GM21576 (cell line): ENCODE results near the gene HOXA4.

Experiments used
- ATAC-seq: cut with Tn5 transposase; IDR thresholded peaks from one replicate; pipeline ENCODE4 v1.9.1; 2021; ENCODE audit warnings: mild to moderate bottlenecking, moderate library complexity; ENCODE audit not compliant: unreplicated experiment

HOXA4 gene

DNA sequence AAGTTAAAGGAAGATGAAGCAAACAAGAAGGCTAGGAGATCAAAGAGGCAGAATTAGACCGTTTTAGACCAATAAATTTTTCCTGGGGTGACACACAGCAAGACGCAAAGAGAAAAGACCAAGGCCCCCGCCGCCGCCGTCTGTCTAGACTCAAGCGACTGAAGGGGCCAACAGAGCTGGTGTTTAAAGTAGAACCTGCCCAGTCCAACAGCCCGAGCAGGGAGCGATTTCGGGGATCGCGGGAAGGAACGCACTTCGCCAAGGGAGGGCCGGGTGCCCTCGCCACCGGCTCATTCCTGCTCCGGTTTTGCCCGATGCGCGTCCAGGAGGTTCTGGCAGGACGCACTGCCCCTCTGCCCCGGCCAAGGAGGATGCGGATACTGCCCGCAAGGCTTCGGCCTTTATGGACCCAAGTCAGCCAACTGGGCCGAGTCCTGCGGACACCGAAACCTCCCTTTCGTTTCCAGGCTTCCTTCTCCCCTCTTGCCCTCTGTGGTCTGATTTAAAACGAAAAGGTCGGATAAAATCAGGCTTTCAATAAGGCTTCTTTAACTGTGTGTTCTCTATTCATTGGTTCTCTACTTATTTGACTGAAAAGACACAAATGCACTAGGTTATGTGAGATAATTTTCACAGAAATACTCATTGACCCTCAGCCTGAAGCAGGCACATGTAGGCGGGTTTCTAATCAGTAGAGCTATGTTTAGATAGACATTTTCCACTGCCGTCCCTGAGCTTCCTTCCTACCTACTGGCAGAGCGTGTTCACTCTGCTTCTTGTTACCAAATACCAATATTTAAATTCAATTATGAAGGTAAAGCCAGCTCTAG is 28.1 kb upstream of the HOXA4 start:
- ATAC-seq, result no peak

DNA sequence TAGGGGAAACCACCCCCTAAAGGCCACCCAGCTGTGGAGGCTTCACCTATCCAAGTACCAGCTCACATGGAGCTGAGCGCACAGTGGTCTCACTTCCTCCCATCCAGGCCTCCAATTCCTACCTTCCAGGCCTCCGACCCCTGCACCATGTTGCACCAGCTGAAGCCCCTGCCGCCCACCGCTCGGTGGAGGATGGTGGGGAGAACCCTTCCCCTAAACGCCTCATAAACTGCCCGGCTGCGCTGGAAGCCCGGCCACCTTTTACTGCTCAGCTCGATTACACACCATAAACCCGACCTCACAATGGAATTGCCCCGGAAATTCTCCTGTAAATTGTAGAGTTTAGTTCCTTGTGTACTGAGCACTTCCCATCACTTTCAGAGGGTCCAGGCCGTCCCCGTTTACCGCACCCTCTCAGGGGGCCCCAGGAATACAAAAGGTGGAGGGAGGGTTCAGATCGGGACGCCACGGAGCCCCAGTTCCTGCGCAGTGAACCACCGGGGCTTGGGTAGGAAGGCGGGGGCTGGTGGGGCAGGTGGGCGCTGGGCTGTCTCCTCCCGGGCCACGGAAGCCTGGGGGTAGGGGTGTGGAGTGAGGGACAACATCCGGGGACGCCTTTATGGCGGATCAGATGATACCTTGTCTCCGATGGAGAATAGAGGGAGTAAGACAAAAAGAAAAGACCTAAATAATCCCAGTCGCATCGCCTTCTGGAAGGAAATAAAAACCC is 27.3 kb upstream of the HOXA4 start:
- ATAC-seq, result no peak

DNA sequence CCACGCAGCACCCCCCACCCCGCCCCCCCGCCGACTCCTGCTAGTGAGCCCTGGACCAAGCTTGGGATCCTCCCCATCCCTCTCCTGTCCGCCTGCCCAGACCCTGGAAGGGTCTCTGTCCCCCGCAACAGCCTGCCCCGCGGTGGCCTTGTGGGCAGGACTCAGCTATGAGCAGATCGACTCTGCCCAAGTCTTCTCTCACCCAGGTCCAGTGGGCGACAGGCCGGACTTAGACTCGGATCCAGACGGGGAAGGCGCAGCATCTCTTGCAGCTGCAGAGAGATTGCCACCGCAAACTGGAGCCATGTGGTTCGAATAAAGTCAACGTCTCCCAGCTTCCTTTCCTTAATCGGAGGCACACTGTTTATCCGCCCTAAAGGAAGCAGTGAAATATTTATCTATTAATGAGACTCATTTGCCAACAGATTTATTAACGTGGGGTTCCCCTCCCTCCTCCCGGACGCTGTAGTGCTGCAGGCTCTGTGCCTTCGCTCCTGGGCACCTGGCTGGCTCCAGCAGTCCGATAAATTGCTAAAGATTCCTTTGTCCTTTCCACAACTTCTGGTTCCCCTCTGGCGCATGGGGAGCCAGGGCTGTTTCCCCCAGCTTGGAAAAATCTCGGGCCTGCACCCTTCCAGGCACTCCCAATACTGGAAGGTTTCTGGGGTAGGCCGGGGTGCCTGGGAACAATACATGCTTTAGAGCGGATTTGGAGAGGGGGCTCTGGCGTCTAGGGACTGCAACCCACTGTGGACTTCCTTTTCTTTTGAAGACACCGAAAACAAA is 26.6 kb upstream of the HOXA4 start:
- no peak for ATAC-seq

DNA sequence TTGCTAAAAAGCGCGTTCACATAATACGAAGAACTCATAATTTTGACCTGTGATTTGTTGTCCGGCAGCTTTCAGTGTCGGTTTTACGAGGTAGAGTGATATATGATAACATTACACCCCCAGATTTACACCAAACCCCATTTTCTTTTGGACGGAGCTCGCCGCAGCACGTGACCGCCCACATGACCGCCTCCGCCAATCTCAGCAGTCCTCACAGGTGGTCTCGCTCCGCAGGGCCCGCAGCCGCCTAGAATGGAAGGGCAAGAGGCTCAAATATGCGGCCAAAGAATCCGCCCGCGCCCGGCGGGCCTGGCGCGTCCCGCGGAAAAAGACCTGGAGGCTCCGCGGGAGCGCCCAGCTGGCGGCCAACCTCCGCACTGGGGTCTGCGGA is 25.9 kb upstream of the HOXA4 start, which contains the start of gene HOXA7:
HOXA7 (minus strand) TSS at position 168 of the 391 bp plus-strand sequence; CDS start at position 38, 130 bp downstream.
- ATAC-seq, result no peak

DNA sequence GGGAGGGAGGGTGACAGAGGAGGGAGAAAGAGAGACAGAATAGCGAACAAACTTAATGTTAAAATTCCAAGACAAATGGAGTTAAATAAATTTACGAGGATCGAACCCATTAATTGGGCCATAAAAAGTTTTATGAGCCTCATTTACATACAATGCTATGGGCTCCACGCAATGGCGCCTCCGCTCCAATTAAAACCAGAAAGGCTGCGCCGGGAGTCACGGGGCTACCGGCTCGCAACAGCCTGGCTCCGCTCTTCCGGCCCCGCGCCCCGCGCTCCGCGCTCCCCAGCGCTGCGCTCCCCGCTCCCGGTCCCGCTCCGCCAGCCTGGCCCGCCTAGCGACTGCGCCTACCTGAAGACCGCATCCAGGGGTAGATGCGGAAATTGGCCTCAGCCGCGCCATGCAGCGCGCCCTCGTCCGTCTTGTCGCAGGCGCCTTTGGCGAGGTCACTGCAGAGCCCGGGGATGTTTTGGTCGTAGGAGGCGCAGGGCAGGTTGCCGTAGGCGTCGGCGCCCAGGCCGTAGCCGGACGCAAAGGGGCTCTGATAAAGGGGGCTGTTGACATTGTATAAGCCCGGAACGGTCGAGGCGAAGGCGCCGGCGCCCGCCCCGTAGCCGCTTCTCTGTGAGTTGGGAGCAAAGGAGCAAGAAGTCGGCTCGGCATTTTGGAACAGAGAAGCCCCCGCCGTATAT is 25.4 kb upstream of the HOXA4 start:
- no peak for ATAC-seq

DNA sequence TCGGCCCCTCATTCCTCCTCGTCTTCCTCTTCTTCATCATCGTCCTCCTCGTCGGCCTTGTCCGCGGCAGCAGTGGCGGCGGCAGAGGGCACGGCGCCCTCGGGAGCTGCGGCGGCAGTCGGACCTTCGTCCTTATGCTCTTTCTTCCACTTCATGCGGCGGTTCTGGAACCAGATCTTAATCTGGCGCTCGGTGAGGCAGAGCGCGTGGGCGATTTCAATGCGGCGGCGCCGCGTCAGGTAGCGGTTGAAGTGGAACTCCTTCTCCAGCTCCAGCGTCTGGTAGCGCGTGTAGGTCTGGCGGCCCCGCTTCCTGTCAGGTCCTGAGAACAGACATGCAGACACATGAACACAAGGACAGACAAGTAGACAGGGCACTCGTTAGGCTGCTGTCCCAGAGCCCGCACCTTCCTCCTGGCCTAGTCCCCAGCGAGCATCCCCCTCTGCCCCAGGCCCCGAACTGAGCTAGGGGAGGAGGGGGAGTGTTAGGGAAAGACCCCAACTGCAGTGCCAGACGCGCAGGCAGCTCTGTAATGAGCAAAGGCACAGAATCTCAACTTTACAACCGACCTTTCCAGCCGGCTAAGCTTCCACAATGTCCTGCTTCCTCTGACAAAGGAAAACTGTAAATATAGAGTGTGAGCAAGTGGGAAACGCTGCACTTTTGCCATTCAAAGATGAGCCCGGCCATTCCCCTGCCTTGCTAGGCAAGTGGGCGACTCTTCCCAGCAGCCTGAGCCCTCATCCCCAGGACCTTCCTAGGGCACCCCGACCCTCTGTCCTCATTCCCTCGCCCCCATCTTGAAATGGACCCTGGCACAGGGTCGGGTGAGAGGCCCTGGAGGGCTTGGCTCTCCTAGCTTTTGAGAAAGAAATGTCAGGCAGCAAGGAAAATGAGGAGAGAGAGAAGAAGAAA is 24.6 kb upstream of the HOXA4 start:
- no peak for ATAC-seq

DNA sequence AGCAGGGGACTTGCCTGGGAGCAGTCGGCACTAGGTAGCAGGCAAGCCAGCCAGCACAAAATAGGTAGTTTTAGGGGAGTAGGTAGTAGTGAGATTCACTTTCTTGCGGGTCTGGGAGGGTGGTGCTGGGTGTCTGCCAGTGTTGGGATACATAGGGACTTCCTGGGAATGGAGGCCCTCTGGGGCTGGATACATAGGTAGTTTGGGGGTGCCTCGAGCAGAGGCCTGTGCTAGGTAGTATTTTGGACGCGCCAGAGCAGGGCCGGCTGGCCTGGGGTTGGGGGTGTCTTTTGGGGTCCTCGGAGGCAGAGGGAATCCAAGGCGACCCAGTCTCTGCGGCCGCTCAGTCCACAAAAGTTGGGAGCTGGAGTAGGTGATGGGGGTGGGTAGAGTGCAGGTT is 23.8 kb upstream of the HOXA4 start:
- ATAC-seq, result no peak

DNA sequence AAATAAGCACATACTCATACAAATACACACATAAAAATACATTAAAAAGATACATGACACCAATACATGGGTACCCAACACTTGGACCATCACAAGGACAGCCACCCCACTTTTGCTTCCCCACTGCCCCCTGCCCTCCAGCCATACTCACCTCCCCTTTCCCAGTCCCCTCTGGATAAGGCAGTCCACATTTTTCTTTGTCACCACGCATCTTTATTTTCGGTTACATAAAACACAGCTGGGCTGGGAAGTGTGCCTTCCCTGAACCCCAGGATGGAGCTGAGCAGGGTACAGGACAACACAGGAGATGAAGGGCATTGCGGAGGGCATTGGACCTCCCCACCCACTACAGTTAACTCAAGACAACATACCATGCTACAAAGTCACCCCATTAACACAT is 23.0 kb upstream of the HOXA4 start:
- no peak for ATAC-seq

DNA sequence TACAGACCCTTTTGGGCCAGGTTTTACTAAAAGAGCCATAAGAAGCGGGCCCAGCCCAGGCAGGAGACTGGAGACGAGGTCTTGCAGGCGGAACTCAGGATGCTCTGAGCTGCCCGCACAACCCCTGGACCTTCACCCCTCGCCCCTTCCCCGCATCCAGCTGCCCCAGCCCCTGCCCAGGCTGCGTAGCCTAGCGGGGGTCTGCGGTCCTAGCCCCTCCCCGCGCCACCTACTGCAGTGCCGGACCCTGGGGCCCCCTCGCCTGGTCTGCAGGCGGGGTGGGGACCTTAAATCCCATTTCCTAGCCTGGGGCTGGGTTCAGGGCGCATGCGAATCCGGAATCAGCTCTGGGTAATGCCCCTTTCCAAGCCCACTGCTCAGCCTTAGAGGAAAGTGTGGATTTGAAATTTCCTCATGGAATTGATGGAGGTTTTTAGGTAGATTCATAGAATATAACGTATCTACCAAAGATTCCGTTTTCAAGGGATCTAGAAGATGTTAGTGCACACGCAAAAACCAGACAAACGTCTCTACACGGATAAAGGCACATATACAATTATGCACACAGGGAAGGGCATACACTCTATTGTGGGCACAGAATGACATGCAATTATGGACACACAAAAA is 22.4 kb upstream of the HOXA4 start:
- ATAC-seq, result no peak

DNA sequence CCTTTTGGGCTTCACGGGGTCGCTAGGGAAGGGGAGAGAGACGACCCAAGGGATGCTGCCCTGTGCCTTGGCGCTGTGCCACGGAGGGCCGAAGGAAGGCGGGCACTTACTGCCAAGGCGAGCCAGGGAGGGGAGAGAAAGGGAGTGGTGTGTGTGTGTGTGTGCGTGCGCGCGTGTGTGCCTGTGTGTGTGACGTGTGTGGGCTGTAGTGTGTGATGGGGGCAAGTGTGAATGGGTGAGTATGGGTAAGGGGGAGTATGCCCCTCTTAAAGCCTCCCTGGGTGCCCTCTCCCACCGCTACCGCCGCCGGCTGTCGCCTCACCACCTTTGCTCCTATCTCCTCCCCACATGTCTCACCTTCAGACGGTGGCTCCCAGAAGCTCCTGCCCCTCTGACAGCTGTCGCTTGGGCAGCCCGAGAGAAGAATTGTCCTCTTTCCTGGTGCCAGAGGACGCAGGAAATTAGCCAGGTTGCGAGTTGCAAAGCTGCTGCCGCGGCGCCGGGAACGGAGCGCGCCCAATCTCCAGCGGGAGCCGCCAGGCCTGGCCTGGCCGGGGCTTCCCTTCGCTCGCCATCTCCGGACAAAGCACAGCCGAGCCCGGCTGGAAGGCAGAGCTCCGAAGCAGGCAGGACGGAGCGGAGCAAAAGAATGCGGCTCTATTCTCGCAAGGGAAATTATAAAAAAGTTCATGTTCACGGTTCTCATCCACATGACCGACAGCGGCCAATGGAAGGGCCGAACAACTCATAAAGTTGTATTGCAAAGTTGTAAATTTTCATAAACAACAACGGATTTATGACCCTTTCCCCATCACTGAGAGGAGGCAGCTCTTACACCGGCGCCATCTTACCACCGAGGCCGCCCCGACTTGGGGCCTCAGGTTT is 21.6 kb upstream of the HOXA4 start, which contains the start of gene HOXA3:
HOXA3 (minus strand) TSS at position 653 of the 885 bp plus-strand sequence. CDS start 41,943 bp downstream, outside the sequence.
- no peak for ATAC-seq

DNA sequence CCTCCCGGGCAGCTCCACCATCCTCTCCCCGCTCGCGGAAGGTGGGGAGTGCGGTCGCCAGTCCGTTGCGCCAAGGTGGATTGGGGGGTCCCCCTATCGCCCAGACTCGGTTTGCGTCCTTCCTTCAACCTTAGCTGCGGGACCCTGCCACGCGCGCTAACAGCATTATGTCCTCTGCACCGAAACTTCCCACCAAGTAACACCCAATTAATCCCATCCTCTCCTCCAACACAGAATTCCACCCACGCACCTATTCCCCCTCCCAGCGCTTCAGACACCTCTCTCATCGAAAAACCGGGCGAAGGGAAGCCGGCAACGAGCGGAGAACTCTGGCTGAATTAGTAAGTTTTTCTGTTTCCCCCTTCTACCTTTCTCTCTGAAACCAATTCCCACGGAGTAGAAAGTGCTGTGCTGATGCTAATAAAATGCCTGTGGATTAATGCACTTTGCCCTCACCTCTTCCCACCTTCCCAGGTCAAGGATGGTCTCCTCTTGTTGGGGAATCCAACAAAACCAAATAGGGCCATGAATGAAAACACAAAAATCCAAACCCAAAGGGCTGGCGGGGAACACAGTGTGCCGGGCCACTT is 20.9 kb upstream of the HOXA4 start:
- ATAC-seq, result no peak

DNA sequence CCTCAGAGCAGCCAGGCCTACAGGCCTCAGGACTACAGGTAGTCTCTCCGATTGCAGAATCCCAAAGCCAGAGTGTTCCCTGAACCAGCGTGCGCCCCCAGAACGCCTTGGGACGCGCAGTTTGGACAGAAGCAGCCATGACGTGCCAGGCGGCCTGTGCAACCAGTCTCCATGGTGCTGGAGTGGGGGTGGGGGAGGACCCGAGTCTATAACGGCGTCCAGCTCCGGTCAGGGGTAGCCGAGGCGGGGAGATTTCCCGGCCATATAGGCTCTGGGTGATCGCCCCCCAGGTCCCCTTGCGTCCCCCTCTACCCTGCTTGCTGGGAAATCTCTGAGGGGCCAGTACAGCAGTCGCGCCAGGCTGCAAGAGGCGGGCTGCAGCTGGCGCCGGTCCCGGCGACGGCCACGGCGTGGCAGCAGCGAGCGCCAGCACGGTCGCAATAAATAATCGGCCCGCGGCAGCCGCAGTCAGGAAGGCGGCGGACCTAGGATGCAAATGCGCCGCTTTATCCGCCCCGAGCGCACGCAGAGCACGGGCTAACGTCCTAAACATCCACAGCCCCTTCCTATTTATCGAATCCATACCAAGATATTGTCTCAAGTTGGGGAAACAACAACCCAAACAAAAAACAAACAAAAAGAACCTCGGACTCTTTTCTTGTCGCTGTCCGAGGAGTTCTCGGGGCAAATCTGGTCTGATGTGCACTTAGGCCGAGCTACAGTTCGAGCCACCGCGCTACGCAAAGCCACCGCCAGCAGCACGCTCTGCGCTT is 20.2 kb upstream of the HOXA4 start:
- peak; percentile 57 for ATAC-seq

DNA sequence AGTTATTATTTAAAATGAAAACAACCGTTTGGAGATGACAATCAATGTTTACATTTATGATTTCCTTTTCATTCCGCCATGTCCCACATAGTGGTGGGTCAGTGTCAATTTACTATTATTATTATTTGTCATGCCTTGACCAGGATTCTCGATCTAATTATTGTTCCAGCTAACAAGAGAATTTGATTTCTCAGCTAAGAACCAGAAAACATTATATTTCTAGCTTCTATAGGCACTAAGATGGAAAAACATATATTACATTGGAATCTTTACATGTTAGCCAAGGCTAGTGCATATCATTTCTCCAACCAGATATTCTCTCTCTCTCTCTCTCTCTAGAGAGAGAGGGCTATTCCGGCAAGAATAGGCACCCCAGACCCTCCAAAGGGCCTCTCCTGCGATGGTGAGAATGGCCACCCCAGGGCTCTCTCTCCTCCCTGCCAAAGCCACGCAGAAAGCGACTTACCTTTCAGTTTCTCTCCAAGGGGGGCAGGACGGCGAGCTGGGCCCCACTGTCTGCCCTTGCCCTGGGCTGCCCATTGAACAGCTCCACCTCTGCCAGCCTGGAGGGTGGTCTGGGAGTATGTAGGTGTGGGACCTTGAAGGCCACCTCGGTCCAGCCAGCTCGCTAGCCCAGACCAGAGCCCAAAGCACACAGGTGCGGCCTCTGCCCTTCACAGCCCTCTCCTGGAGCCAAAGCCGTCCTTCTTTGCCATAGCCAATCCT is 19.4 kb upstream of the HOXA4 start:
- no peak for ATAC-seq

DNA sequence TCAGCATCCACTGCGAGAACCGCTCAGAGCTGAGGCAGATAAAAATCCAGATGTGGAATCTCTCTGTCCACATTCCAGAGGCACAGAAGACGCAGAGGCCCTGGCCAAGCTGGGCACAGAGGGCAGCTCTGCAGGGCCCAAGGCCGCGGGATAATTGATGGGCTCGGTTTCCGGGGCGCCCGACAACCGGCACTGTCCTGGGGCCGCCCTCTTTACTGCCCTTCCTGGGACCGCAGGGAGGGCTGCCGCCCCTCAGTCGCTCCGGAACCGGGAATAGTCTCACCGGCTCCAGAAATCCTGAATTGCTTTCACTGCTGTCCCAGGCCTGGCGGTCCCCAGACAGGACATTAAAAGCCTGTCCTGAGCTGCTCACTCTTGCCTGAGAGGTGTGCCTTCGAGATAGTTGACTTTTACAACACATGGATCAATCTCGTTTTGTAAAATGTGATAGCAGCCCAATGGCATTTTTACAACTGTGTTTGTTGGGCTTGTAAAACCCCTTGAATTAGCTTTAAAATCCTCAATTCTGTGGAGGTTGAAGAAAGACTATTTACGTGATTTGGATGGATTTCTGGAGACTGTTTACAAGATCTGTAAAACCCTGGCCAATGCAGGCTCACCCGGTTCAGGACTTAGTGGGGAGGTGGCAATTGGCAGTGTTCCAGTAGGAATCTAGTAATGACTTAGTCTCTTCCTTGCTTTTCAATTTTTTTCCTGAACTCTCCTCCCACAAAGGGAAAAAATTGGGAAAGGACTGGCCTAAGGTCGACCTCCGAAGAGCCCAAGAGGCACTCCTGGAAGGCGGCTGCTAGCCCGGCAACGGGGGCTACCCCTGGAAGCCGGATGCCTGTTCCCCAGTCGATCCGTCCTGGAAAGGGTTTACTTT is 18.4 kb upstream of the HOXA4 start:
- ATAC-seq, result no peak

DNA sequence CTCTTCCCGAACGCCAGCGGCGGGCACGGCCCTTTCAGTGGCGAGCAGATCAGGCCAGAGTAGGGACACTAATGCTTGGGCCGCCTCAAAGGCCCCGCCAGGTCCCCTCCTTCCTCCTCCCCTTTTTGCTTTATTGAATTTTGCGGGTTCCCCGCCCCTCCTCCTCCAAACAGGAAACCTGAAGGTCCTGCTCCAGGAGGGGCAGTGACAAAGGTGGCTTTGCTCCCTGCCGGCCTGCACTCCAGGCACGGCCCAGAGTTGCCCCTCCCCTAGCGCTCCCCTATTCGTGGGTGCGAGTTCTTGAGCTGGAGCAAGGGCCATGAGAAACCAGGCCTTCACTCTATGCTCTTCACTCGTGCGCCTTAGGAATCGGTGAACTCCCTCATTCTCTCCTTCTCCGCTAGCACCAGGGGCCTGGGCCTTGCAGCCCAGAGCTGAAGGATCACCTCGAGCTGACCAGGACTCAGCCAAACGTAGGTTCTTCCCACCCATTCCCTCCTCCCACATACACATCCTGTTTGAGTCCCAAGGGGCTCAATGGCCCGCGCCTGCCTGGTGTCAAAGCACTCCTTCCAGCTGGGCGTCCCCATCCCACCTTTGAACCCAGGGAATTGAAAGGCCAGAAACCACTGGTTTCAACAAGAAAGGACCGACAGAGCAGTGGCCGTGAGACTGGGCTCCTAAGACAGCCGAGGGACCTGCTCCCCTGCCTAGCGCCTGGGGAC is 17.6 kb upstream of the HOXA4 start:
- ATAC-seq, result no peak
